ENCODE data around the gene CALR. TPM values are rescaled to one million over a fixed set of nuclear protein-coding genes. Genes with fewer than 3 reads are reported as not detected.

The CALR gene
- total and polyA plus RNA-seq, 12 donors: 224 to 1,489 (median 613) TPM

DNA sequence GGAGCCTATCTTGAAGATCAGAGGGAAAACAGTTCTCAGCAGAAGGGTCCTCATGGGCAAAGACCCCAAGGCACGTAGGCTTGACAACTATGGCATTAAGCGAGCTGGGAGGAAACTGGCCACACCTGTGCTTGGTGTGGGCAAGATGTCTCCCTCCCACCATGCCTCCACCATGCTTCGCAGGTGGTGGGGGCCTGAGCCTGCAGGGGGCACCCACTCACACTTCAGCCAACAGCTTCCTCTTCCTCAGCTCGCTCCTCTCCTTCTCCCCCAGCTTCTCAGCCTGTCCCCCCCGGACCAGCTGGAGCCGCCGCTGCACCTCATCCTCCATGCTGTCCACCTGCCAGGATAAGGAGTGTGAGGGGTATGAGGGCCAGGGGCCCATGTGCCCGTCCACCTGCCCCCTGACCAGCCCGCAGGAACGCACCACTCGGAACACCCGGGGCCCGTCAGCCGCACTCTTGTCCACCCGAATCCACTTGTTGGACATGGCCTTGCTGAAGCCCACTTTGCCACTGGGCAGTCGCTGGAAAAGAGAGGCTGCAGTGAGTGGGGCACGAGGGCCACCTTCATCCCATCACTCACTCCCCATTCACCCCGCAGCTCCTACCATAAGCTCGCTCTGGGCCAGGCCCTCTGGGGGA is 8.3 kb upstream of the CALR start:
- no peak overlapping the region for H3K27ac ChIP-seq
- H3K9me3 ChIP-seq (replicated peaks in 1 of 3): no peaks in the 10 kb centered on the region
- WGBS, 4 donors: 90 to 93% (median 93%) methylated on average over 11 to 19 of the region's 19 CpGs
- DNase-seq: peak in 1 of 7 donors; percentile 22
- no peak for TF ChIP-seq POLR2A (IDR thresholded peaks at IDR 0.05)
- TF ChIP-seq, protein P1, sequence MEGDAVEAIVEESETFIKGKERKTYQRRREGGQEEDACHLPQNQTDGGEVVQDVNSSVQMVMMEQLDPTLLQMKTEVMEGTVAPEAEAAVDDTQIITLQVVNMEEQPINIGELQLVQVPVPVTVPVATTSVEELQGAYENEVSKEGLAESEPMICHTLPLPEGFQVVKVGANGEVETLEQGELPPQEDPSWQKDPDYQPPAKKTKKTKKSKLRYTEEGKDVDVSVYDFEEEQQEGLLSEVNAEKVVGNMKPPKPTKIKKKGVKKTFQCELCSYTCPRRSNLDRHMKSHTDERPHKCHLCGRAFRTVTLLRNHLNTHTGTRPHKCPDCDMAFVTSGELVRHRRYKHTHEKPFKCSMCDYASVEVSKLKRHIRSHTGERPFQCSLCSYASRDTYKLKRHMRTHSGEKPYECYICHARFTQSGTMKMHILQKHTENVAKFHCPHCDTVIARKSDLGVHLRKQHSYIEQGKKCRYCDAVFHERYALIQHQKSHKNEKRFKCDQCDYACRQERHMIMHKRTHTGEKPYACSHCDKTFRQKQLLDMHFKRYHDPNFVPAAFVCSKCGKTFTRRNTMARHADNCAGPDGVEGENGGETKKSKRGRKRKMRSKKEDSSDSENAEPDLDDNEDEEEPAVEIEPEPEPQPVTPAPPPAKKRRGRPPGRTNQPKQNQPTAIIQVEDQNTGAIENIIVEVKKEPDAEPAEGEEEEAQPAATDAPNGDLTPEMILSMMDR (IDR thresholded peaks at IDR 0.05): no peak
- peaks cover 0 to 54% of the 10 kb centered on the region in 2 donors for H3K36me3 ChIP-seq (replicated peaks in 1 of 2)
- no peaks in the 10 kb centered on the region for H3K27me3 ChIP-seq
- intact Hi-C loops (cut with DNase I): no loop called here
- H3K4me3 ChIP-seq: no peak overlapping the region
- peaks cover 10 to 11% of the 10 kb centered on the region in 2 donors for H3K4me1 ChIP-seq (replicated peaks in 1 of 2)

DNA sequence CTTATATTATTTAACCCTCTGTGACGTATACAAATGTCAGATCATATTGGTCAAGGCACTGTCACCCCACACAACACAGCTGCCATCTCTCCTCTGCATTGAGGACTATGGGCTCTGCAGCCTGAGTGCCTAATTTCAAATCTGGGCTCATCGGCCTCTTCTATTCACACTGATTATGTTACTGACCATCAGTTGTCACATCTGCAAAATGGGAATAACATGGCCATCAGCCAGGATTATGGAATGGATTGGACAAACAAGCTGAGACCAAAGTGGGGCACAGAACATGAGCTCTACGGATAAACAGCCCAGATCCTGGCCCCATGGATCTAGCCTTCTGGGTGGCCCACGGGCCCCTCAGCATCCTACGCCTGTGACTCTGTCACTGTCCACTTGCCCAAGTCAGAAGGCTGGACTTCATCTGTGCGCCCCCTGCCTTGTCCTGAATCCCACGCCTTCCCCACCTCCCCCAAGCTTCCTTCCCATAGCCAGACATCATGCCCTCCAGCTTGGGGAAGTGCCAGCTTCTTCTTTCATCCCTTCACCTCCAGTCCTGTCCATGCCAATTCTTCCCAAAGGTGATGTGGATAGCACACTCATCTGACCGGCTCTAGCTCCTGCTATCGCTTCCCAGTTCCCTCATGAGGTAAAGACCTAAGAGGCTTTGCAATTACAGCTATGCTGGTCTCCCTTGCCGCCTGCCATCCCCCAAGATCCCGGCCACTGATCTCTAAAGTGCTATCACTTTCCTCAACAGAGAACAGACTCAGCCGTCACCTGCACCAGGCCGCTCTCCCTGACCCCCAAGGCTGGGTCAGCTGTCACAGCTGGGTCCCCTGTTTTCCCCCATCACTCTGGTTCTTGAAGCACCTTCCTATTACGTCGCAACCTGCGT is 5.8 kb upstream of the CALR start:
- WGBS, 4 donors: 23 to 31% (median 29%) methylated on average over 16 of the region's 16 CpGs
- TF ChIP-seq, protein P1 (IDR thresholded peaks at IDR 0.05): no peak
- no peak for TF ChIP-seq POLR2A (IDR thresholded peaks at IDR 0.05)
- H3K36me3 ChIP-seq (replicated peaks in 1 of 2): peaks cover 0 to 29% of the 10 kb centered on the region in 2 donors
- DNase-seq: peak in 1 of 7 donors; percentile 35
- no peaks in the 10 kb centered on the region for H3K9me3 ChIP-seq (replicated peaks in 1 of 3)
- peaks cover 11 to 14% of the 10 kb centered on the region in 2 donors for H3K4me1 ChIP-seq (replicated peaks in 1 of 2)
- H3K27me3 ChIP-seq: no peaks in the 10 kb centered on the region
- intact Hi-C loops (cut with DNase I): no loop called here
- H3K27ac ChIP-seq: peak overlapping the region in 4 of 5 donors; percentile 62 to 94 (median 71)
- H3K4me3 ChIP-seq: peak overlapping the region; percentile 87 to 99 (median 97)

DNA sequence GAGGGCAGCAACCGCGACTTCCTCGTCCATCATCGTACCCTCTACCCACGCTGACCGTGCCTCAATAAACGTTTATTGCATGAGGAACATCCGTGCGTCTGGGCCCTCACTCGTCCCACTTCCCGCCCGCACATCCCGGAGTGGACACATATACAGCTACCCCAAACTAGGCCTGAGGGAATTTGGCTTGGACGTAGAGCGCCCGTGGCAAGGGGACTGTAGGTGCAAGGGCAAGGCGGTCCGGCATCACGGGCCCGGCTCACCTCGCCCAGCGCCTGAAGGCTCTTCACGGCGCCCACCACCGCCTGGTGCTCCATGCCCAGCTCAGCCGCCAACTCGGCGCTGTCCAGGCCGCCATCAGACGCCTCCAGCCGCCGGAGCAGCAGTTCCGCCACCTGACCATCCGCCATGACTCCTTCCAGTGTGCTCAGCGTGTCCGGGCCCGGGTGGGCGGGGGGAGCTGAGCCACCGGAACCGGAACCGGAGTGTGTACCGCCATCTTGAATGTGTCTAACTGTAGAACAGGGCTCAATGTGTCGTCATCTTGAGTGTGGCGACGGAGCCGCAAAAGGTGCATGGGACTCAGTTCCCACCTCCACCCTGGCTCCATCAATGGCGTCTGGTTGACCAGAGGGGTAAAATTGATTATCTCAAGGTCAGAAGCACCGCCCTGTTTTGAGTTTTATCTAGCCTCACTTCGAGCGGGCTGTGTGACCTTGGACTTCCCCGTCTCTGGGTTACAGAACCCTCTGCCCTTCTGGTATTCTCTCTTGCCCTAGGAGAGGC is 4.9 kb upstream of the CALR start, which contains the start of gene FARSA:
Gene FARSA, minus strand, starts transcription at position 425 of the 786 bp plus-strand sequence. Its CDS starts 15 bp downstream, at position 410.
- no peaks in the 10 kb centered on the region for H3K27me3 ChIP-seq
- no peaks in the 10 kb centered on the region for H3K9me3 ChIP-seq (replicated peaks in 1 of 3)
- peak within 1 kb of the TSS in 4 of 5 donors; percentile 62 to 94 (median 71) for H3K27ac ChIP-seq
- TF ChIP-seq POLR2A (IDR thresholded peaks at IDR 0.05): peak in 1 of 2 donors; percentile 73
- TF ChIP-seq, protein P1 (IDR thresholded peaks at IDR 0.05): no peak
- H3K4me1 ChIP-seq (replicated peaks in 1 of 2): peaks cover 14 to 18% of the 10 kb centered on the region in 2 donors
- intact Hi-C loops (cut with DNase I): no loop called here
- peak; percentile 93 to 98 (median 95) for DNase-seq
- H3K36me3 ChIP-seq (replicated peaks in 1 of 2): peaks cover 0 to 20% of the 10 kb centered on the region in 2 donors
- 1 to 6% (median 3%) methylated on average over 14 to 51 of the region's 51 CpGs for WGBS, 4 donors
- peak within 1 kb of the TSS; percentile 87 to 99 (median 97) for H3K4me3 ChIP-seq

All from adrenal gland (tissue), 12 donors.